Mesenchymal stem cell (in vitro differentiated cells and primary cell): ENCODE data around the gene HOXB6.

Experiments
- DNase-seq: peaks from one replicate; pipeline ENCODE4 v3.0.0-alpha.2; 2013
- H2AFZ ChIP-seq: one replicate; pipeline ENCODE4 v1.6.1; 2013; ENCODE audit warnings: low read depth, mild to moderate bottlenecking, control low read depth, inconsistent platforms, low read length, moderate library complexity
- H2AK5ac ChIP-seq: 2 replicates; pipeline ENCODE4 v1.6.1; 2013; ENCODE audit warnings: low read length, moderate library complexity, mild to moderate bottlenecking, inconsistent platforms; ENCODE audit not compliant: severe bottlenecking
- H2BK120ac ChIP-seq: one replicate; pipeline ENCODE4 v1.6.1; 2013; ENCODE audit warnings: low read depth, mild to moderate bottlenecking, inconsistent platforms, low read length, moderate library complexity
- H2BK12ac ChIP-seq, 2 experiments: one replicate each; pipeline ENCODE4 v1.6.1; 2013; ENCODE audit warnings: inconsistent platforms in 2 of 2, low read length in 2 of 2, mild to moderate bottlenecking in 2 of 2, moderate library complexity in 2 of 2, control low read depth in 1 of 2
- H2BK15ac ChIP-seq: one replicate; pipeline ENCODE4 v1.6.1; 2013; ENCODE audit warnings: mild to moderate bottlenecking, low read depth, inconsistent platforms; ENCODE audit not compliant: poor library complexity, severe bottlenecking
- H2BK5ac ChIP-seq: 2 replicates; pipeline ENCODE4 v1.6.1; 2013; ENCODE audit warnings: low read depth, mild to moderate bottlenecking, low read length, control low read depth, inconsistent platforms; ENCODE audit not compliant: poor library complexity, severe bottlenecking
- H3K14ac ChIP-seq, 2 experiments: one replicate each; pipeline ENCODE4 v1.6.1; 2013; ENCODE audit warnings: inconsistent platforms in 2 of 2, low read length in 2 of 2, control low read depth in 1 of 2, mild to moderate bottlenecking in 1 of 2, moderate library complexity in 1 of 2
- H3K18ac ChIP-seq, 2 experiments: one replicate each; pipeline ENCODE4 v1.6.1; 2013; ENCODE audit warnings: inconsistent platforms in 2 of 2, low read length in 2 of 2, control low read depth in 1 of 2, low read depth in 1 of 2, mild to moderate bottlenecking in 1 of 2
- H3K23ac ChIP-seq, 2 experiments: one replicate each; pipeline ENCODE4 v1.6.1; 2013; ENCODE audit warnings: inconsistent platforms in 2 of 2, low read length in 2 of 2, mild to moderate bottlenecking in 2 of 2, moderate library complexity in 2 of 2, control low read depth in 1 of 2
- H3K27ac ChIP-seq: 2 replicates; pipeline ENCODE4 v1.5.1; 2013; ENCODE audit warnings: mild to moderate bottlenecking, moderate library complexity, low read length, control low read depth, inconsistent platforms; ENCODE audit not compliant: poor library complexity, severe bottlenecking
- H3K27me3 ChIP-seq, 2 experiments: 2 replicates each; pipeline versions ENCODE4 v1.6.1 to v1.7.0; 2013; ENCODE audit warnings: low read length in 2 of 2, mild to moderate bottlenecking in 2 of 2, moderate library complexity in 2 of 2, control low read depth in 1 of 2, inconsistent platforms in 1 of 2; ENCODE audit not compliant: control insufficient read depth in 1 of 2, insufficient read depth in 1 of 2
- H3K36me3 ChIP-seq, 2 experiments: 2 replicates each; pipeline versions ENCODE4 v1.6.1 to v1.7.0; 2013; ENCODE audit warnings: low read length in 2 of 2, control low read depth in 1 of 2, inconsistent platforms in 1 of 2, low read depth in 1 of 2, mild to moderate bottlenecking in 1 of 2; ENCODE audit not compliant: insufficient read depth in 2 of 2, control insufficient read depth in 1 of 2
- H3K4ac ChIP-seq, 2 experiments: one replicate each; pipeline ENCODE4 v1.6.1; 2013; ENCODE audit warnings: inconsistent platforms in 2 of 2, low read length in 2 of 2, mild to moderate bottlenecking in 2 of 2, moderate library complexity in 2 of 2, control low read depth in 1 of 2, low read depth in 1 of 2
- H3K4me1 ChIP-seq: 2 replicates; pipeline ENCODE4 v1.6.1; 2013; ENCODE audit warnings: low read depth, low read length, control low read depth; ENCODE audit not compliant: control insufficient read depth, insufficient read depth
- H3K4me2 ChIP-seq: 2 replicates; pipeline ENCODE4 v1.6.1; 2013; ENCODE audit warnings: low read length, mild to moderate bottlenecking, inconsistent platforms; ENCODE audit not compliant: poor library complexity, severe bottlenecking
- H3K4me3 ChIP-seq, 2 experiments: 2 replicates each; pipeline versions ENCODE4 v1.5.1 to v1.7.0; 2013; ENCODE audit warnings: low read length in 2 of 2, mild to moderate bottlenecking in 2 of 2, control low read depth in 1 of 2, low read depth in 1 of 2; ENCODE audit not compliant: insufficient read depth in 1 of 2
- H3K79me1 ChIP-seq: replicated peaks from 2 replicates; pipeline ENCODE4 v1.6.1; 2013; ENCODE audit warnings: mild to moderate bottlenecking, control low read depth, low read length, inconsistent platforms; ENCODE audit not compliant: poor library complexity, severe bottlenecking
- H3K9ac ChIP-seq: 2 replicates; pipeline ENCODE4 v1.7.0; 2013; ENCODE audit warnings: mild to moderate bottlenecking, low read length, moderate library complexity
- H3K9me3 ChIP-seq: 2 replicates; pipeline ENCODE4 v1.7.0; 2013; ENCODE audit warnings: mild to moderate bottlenecking, low read length; ENCODE audit not compliant: control insufficient read depth
- H4K8ac ChIP-seq: one replicate; pipeline ENCODE4 v1.6.1; 2013; ENCODE audit warnings: inconsistent platforms, mild to moderate bottlenecking, low read length, moderate library complexity
- H4K91ac ChIP-seq: one replicate; pipeline ENCODE4 v1.6.1; 2013; ENCODE audit warnings: mild to moderate bottlenecking, low read length, inconsistent platforms
- WGBS: methylation state at CpG from one replicate; pipeline ENCODE4 v1.1.7; 2013; ENCODE audit warnings: mixed read lengths; 5-methylcytosine and 5-hydroxymethylcytosine counted together

HOXB6 gene

DNA sequence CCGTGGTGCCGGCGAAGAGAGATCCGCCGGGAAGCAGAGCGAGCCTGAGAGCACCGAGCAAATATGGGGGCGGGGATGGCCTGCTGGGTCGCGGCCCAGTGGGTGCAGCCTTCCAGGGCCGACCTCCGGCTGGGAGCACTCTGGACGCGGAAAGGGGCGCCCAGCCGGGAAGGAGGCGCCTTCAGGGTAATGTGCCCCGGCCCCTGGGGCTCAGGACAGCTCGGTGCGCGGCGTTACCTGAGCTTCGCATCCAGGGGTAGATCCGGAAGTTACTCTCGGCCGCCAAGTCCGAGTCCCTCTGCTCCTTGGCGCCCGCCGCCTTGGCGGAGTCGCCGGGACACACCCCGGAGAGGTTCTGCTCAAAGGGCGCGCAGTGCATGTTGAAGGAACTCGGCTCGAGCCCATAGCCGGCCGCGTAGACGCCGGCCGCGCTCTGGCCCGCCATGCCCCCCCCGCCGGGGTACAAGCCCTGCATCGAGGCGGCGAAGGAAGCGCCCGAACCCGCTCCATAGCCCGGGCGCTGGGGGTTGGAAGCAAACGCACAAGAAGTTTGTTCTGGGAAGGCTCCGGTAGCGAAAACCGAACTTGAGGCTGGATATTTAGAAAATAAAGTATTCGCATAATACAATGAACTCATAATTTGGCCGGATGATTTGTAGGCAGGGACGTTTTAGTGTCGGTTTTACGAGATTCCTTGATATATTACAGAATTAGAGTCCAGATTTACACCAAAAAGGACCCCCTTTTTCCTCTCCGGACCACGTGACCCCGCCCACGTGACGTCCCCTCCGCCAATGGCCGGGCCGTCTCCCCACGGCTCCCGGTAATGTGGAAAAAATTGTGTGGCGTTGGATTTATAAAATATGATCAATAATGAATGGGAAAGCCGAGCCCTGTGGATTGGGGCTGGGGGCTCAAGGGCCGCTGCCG is 5.8 kb upstream of the HOXB6 start, which contains the start of gene HOXB7:
Gene HOXB7, minus strand, starts transcription at position 736 of the 930 bp plus-strand sequence. Its CDS starts 99 bp downstream, at position 637.
- H2AK5ac ChIP-seq: peak within 1 kb of the TSS; percentile 76
- H3K9ac ChIP-seq: peak within 1 kb of the TSS; percentile 98
- peaks cover 5 to 13% of the 10 kb centered on the region in 2 experiments for H3K36me3 ChIP-seq
- H3K9me3 ChIP-seq: no peaks in the 10 kb centered on the region
- peak within 1 kb of the TSS; percentile 97 for H3K4me2 ChIP-seq
- H2BK120ac ChIP-seq: peak within 1 kb of the TSS; percentile 99
- H3K27me3 ChIP-seq: peaks cover 8 to 16% of the 10 kb centered on the region in 2 experiments
- peak within 1 kb of the TSS; percentile 97 to 99 for H3K4ac ChIP-seq
- H2BK12ac ChIP-seq: peak within 1 kb of the TSS; percentile 85 to 94
- H4K91ac ChIP-seq: peak within 1 kb of the TSS; percentile 100
- H3K4me3 ChIP-seq: peak within 1 kb of the TSS; percentile 67 to 87
- H3K18ac ChIP-seq: peak within 1 kb of the TSS; percentile 99
- peak within 1 kb of the TSS; percentile 87 for H2BK15ac ChIP-seq
- H3K4me1 ChIP-seq: peaks cover 25% of the 10 kb centered on the region
- H3K14ac ChIP-seq: peak within 1 kb of the TSS; percentile 50 to 93
- WGBS: under 1% methylated on average over 67 of the region's 79 CpGs
- H3K79me1 ChIP-seq: peaks cover 14% of the 10 kb centered on the region
- H2BK5ac ChIP-seq: peak within 1 kb of the TSS; percentile 98
- peak within 1 kb of the TSS; percentile 96 for H4K8ac ChIP-seq
- H3K23ac ChIP-seq: peak within 1 kb of the TSS; percentile 86 to 97
- H2AFZ ChIP-seq: no peak within 1 kb of the TSS
- peak within 1 kb of the TSS; percentile 64 for H3K27ac ChIP-seq
- DNase-seq: peak; percentile 82

DNA sequence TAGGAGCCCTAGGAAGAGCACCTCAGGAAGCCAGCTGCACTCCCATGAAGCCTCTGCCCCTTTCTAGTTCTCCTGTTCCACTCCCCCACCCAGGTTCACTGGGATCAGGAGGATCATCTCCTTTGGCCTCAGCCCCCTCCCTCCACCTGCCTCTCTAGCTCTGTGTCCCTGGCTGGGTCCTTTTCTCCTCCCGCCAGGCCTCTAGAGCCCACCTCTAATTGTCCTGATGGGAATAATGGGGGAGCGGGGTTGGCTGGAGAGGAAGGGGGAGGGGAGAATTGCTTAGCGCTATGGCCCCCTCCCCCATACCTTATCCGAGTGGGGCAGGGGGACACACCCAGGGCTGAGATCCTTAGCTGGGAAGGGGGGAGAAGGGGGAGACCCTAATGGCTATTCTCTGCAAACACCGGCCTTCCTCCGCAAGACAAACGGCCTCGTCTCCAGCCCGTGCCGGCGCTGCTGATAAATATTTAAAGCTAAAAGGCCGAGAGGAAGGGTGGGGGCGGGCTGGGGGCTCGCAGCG is 5.0 kb upstream of the HOXB6 start:
- Histone ChIP-seq H3K4me2 (peak overlapping the region; percentile 97), H4K91ac (peak overlapping the region; percentile 96), H3K4me1 (peaks cover 25% of the 10 kb centered on the region), H3K36me3 (peaks cover 5 to 13% of the 10 kb centered on the region in 2 experiments), H4K8ac (peak overlapping the region; percentile 96), H2BK12ac (peak overlapping the region; percentile 85 to 91), H2BK120ac (peak overlapping the region; percentile 99), H3K27ac (peak overlapping the region; percentile 64), H3K18ac (peak overlapping the region; percentile 99), H3K4ac (peak overlapping the region; percentile 97 to 99), H3K27me3 (peaks cover 1 to 9% of the 10 kb centered on the region in 2 experiments), H3K9ac (peak overlapping the region; percentile 98), H2AK5ac (peak overlapping the region; percentile 76), H3K9me3 (no peaks in the 10 kb centered on the region), H2AFZ (no peak overlapping the region), H3K79me1 (peaks cover 14% of the 10 kb centered on the region), H3K23ac (peak overlapping the region; percentile 16 to 84), H3K4me3 (peak overlapping the region; percentile 67 to 87), H3K14ac (peak overlapping the region; percentile 50 to 88), H2BK5ac (peak overlapping the region; percentile 53), H2BK15ac (peak overlapping the region; percentile 94)
- under 1% methylated on average over 11 of the region's 15 CpGs for WGBS
- no peak for DNase-seq

DNA sequence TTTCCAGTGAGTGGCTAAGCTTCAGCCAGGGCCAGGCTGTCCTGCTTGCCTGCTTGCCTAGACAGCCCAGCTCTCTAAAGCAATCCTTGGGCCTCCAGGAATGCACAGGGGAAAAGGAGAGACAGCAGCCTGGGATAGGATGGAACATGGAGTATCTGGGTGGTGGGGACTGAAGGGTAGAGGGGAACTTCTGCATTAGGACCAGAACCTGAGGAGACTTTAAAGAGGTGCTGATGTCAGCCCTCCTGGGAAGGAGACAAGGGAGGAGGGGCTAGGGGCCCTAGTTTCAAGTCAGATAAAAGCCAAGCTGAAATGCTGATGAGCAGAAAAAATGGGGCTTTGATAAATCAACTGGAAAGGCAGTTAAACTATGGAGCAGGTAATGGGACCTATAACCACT is 4.2 kb upstream of the HOXB6 start:
- H2BK12ac ChIP-seq: peak overlapping the region; percentile 85 to 91
- peak overlapping the region; percentile 60 to 90 for H3K18ac ChIP-seq
- peak overlapping the region; percentile 94 for H2BK15ac ChIP-seq
- H4K8ac ChIP-seq: peak overlapping the region; percentile 78
- peak; percentile 83 for DNase-seq
- peaks cover 14% of the 10 kb centered on the region for H3K79me1 ChIP-seq
- H3K9me3 ChIP-seq: no peaks in the 10 kb centered on the region
- no peak overlapping the region for H2BK5ac ChIP-seq
- peak overlapping the region; percentile 93 to 99 for H3K4ac ChIP-seq
- peak overlapping the region in 1 of 2 experiments; percentile 78 for H3K23ac ChIP-seq
- peaks cover 5 to 13% of the 10 kb centered on the region in 2 experiments for H3K36me3 ChIP-seq
- H2BK120ac ChIP-seq: peak overlapping the region; percentile 99
- peaks cover 0 to 7% of the 10 kb centered on the region in 2 experiments for H3K27me3 ChIP-seq
- peak overlapping the region; percentile 9 for H3K27ac ChIP-seq
- H4K91ac ChIP-seq: peak overlapping the region; percentile 88
- peak overlapping the region in 1 of 2 experiments; percentile 87 for H3K4me3 ChIP-seq
- no peak overlapping the region for H2AFZ ChIP-seq
- H3K14ac ChIP-seq: peak overlapping the region in 1 of 2 experiments; percentile 48
- H3K9ac ChIP-seq: peak overlapping the region; percentile 98
- peak overlapping the region; percentile 97 for H3K4me2 ChIP-seq
- peak overlapping the region; percentile 3 for H2AK5ac ChIP-seq
- peaks cover 21% of the 10 kb centered on the region for H3K4me1 ChIP-seq

DNA sequence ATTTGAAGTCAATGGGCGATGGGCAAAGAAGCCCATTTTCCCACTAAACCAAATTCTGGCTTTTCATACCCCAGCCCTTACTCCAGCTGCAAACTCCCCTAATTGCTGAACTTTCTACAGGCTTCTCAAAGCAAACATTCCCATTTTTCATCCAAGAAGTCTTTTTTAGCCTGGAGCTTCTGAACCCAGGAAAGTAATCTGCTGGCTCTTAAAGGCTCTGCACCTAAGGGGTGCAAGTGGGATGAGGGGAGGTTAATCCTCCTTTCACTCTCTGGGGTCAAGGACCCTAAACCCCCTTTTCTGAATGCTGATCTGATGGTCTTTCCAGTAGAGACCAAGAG is 3.7 kb upstream of the HOXB6 start:
- peak overlapping the region; percentile 45 to 75 for H2BK12ac ChIP-seq
- H3K9me3 ChIP-seq: no peaks in the 10 kb centered on the region
- 55% methylated on average over 1 of the region's 1 CpG for WGBS
- peaks cover 0 to 7% of the 10 kb centered on the region in 2 experiments for H3K27me3 ChIP-seq
- H2BK5ac ChIP-seq: no peak overlapping the region
- no peak overlapping the region for H3K4me2 ChIP-seq
- H3K14ac ChIP-seq: no peak overlapping the region
- H3K23ac ChIP-seq: no peak overlapping the region
- no peak overlapping the region for H2AK5ac ChIP-seq
- no peak overlapping the region for H2BK15ac ChIP-seq
- H3K9ac ChIP-seq: peak overlapping the region; percentile 98
- peaks cover 5 to 13% of the 10 kb centered on the region in 2 experiments for H3K36me3 ChIP-seq
- no peak overlapping the region for H2AFZ ChIP-seq
- H2BK120ac ChIP-seq: peak overlapping the region; percentile 99
- peak; percentile 58 for DNase-seq
- peaks cover 14% of the 10 kb centered on the region for H3K79me1 ChIP-seq
- peak overlapping the region; percentile 60 to 90 for H3K18ac ChIP-seq
- peaks cover 21% of the 10 kb centered on the region for H3K4me1 ChIP-seq
- H4K91ac ChIP-seq: peak overlapping the region; percentile 84
- H3K4ac ChIP-seq: peak overlapping the region; percentile 29 to 93
- H3K27ac ChIP-seq: no peak overlapping the region
- H4K8ac ChIP-seq: peak overlapping the region; percentile 78
- H3K4me3 ChIP-seq: peak overlapping the region in 1 of 2 experiments; percentile 87
